RWPE2 (cell line): ENCODE results near the gene EME2.
A peak's percentile ranks its signal among the peaks of the same experiment; 100 is the strongest.

Experiments used
- ATAC-seq: fragments of 200-7000 bp; cut with Tn5 transposase; 3 replicates; pipeline ENCODE4 v1.9.1; 2021; ENCODE audit warnings: low read depth
- DNase-seq: peaks from one replicate; pipeline ENCODE4 v3.0.0-alpha.2; 2020; ENCODE audit warnings: low spot score
- H3K27ac ChIP-seq: fragments of 450-650 bp; 2 replicates; pipeline ENCODE4 v1.5.1; 2017; ENCODE audit warnings: mild to moderate bottlenecking; ENCODE audit not compliant: poor library complexity, severe bottlenecking
- H3K27me3 ChIP-seq: fragments of 250-450 bp; sonication (Bioruptor Pico); 2 replicates; pipeline ENCODE4 v1.5.1; 2021; ENCODE audit warnings: mild to moderate bottlenecking, moderate library complexity; ENCODE audit not compliant: insufficient read depth, poor library complexity, severe bottlenecking
- H3K36me3 ChIP-seq: fragments of 250-450 bp; sonication (Bioruptor Pico); 2 replicates; pipeline ENCODE4 v1.5.1; 2020; ENCODE audit warnings: low read depth, mild to moderate bottlenecking, moderate library complexity
- H3K4me1 ChIP-seq: fragments of 250-450 bp; sonication (Bioruptor Pico); 2 replicates; pipeline ENCODE4 v1.5.1; 2021; ENCODE audit warnings: mild to moderate bottlenecking, moderate library complexity; ENCODE audit not compliant: insufficient read depth, poor library complexity, severe bottlenecking
- H3K4me3 ChIP-seq: fragments of 250-450 bp; sonication (Bioruptor Pico); 2 replicates; pipeline ENCODE4 v1.5.1; 2021; ENCODE audit warnings: mild to moderate bottlenecking, moderate library complexity; ENCODE audit not compliant: severe bottlenecking
- H3K9me3 ChIP-seq: fragments of 250-450 bp; sonication (Bioruptor Pico); 2 replicates; pipeline ENCODE4 v1.5.1; 2021; ENCODE audit warnings: mild to moderate bottlenecking, moderate library complexity; ENCODE audit not compliant: severe bottlenecking
- CTCF ChIP-seq: fragments of 450-650 bp; IDR thresholded peaks from one replicate; pipeline ENCODE4 v1.5.1; 2017; ENCODE audit warnings: mild to moderate bottlenecking, moderate library complexity; ENCODE audit not compliant: poor library complexity, severe bottlenecking

Gene EME2

GRCh38 chr16:1774448-1774780 lies 1.8 kb downstream of the EME2 start:
- H3K9me3 ChIP-seq, result no peaks in the 10 kb centered on the region
- ATAC-seq (no peak), DNase-seq (no peak)
- no peaks in the 10 kb centered on the region for H3K27me3 ChIP-seq
- peaks cover 30% of the 10 kb centered on the region for H3K36me3 ChIP-seq
- no peak for TF ChIP-seq CTCF
- peaks cover 4% of the 10 kb centered on the region for H3K4me1 ChIP-seq
- peak overlapping the region; percentile 83 for H3K4me3 ChIP-seq
- peak overlapping the region; percentile 66 for H3K27ac ChIP-seq

- peaks cover 28% of the 10 kb centered on the region for H3K36me3 ChIP-seq
- ATAC-seq, result no peak
- H3K9me3 ChIP-seq, result no peaks in the 10 kb centered on the region
- H3K4me3 ChIP-seq, result no peak overlapping the region
- H3K4me1 ChIP-seq, result peaks cover 1% of the 10 kb centered on the region
- no peak for TF ChIP-seq CTCF
- DNase-seq, result no peak
- H3K27ac ChIP-seq, result peak overlapping the region; percentile 66
- H3K27me3 ChIP-seq, result no peaks in the 10 kb centered on the region
These were observed 2.6 kb downstream of the EME2 start for GRCh38 chr16:1775006-1775845.

- TF ChIP-seq CTCF, result no peak
- Histone ChIP-seq H3K4me3 (no peak overlapping the region), H3K4me1 (no peaks in the 10 kb centered on the region), H3K36me3 (peaks cover 33% of the 10 kb centered on the region), H3K9me3 (no peaks in the 10 kb centered on the region), H3K27me3 (no peaks in the 10 kb centered on the region), H3K27ac (no peak overlapping the region)
- ATAC-seq (no peak), DNase-seq (no peak)
These were observed 3.4 kb downstream of the EME2 start for GRCh38 chr16:1775846-1776671.

- no peak for ATAC-seq
- Histone ChIP-seq H3K4me3 (no peak overlapping the region), H3K4me1 (no peaks in the 10 kb centered on the region), H3K27ac (no peak overlapping the region), H3K36me3 (peaks cover 34% of the 10 kb centered on the region), H3K27me3 (no peaks in the 10 kb centered on the region), H3K9me3 (no peaks in the 10 kb centered on the region)
- no peak for DNase-seq
- TF ChIP-seq CTCF, result no peak
These were observed 4.0 kb downstream of the EME2 start for GRCh38 chr16:1776672-1776955.

- H3K4me1 ChIP-seq, result no peaks in the 10 kb centered on the region
- ATAC-seq (no peak), DNase-seq (no peak)
- no peaks in the 10 kb centered on the region for H3K9me3 ChIP-seq
- no peak for TF ChIP-seq CTCF
- H3K27me3 ChIP-seq, result no peaks in the 10 kb centered on the region
- no peak overlapping the region for H3K27ac ChIP-seq
- H3K4me3 ChIP-seq, result no peak overlapping the region
- H3K36me3 ChIP-seq, result peaks cover 32% of the 10 kb centered on the region
These were observed 4.4 kb downstream of the EME2 start for GRCh38 chr16:1776991-1777374.
